DMS114 treated with DMSO at 0.1 percent for 48 hours (cell line): ENCODE data around the gene WASHC4.

ENCODE experiments used
- DNase-seq: peaks from one replicate; lab custom pipeline; 2025; ENCODE audit not compliant: unreplicated experiment; lab: John Stamatoyannopoulos, UW

The WASHC4 gene, protein sequence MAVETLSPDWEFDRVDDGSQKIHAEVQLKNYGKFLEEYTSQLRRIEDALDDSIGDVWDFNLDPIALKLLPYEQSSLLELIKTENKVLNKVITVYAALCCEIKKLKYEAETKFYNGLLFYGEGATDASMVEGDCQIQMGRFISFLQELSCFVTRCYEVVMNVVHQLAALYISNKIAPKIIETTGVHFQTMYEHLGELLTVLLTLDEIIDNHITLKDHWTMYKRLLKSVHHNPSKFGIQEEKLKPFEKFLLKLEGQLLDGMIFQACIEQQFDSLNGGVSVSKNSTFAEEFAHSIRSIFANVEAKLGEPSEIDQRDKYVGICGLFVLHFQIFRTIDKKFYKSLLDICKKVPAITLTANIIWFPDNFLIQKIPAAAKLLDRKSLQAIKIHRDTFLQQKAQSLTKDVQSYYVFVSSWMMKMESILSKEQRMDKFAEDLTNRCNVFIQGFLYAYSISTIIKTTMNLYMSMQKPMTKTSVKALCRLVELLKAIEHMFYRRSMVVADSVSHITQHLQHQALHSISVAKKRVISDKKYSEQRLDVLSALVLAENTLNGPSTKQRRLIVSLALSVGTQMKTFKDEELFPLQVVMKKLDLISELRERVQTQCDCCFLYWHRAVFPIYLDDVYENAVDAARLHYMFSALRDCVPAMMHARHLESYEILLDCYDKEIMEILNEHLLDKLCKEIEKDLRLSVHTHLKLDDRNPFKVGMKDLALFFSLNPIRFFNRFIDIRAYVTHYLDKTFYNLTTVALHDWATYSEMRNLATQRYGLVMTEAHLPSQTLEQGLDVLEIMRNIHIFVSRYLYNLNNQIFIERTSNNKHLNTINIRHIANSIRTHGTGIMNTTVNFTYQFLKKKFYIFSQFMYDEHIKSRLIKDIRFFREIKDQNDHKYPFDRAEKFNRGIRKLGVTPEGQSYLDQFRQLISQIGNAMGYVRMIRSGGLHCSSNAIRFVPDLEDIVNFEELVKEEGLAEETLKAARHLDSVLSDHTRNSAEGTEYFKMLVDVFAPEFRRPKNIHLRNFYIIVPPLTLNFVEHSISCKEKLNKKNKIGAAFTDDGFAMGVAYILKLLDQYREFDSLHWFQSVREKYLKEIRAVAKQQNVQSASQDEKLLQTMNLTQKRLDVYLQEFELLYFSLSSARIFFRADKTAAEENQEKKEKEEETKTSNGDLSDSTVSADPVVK

DNA sequence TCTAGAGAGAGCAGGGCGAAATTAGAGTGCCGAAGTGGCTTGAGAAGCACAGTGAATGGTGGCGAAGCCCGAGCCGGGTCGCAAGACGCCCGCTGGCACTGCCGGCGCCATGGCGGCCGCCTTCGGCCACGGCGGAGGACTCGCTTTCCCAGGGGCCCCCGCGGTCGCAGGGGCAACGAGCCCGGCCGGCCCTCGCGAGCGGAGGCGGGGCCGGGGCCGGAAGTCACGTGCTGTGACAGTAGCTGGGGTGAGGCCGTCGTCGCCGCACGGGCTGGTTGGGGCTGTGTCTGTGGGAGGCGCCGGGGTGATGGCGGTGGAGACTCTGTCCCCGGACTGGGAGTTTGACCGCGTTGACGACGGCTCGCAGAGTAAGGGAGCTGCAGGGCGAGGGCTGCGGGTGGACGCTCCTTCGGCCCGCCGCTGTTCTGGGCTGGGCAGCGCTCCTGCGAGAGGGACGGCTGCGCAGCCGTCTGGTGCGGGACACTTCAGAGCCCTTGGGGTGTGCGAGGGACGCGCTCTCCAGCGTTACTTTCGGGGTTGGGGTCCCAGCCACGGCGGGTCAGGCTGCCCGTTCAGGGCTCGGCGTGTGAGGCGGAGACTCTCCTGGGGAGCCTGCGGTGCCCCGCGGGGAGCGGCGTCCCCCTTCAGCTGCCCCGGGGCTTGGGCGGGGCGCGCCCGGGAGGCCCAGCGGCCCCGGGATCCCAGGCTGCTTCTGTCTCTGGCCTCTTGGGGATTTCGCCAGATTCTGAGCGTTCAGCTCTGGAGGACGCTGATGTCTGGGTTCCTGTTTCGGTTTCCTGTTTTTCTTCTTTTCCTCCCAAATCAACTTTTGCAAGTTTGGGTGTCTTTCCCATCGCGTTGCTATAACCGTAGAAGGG, at the start of gene WASHC4:
TSS of gene WASHC4 (plus strand) at position 238 of the 878 bp plus-strand sequence. CDS start at position 308, 70 bp downstream.
- DNase-seq = peak; percentile 84

DNA sequence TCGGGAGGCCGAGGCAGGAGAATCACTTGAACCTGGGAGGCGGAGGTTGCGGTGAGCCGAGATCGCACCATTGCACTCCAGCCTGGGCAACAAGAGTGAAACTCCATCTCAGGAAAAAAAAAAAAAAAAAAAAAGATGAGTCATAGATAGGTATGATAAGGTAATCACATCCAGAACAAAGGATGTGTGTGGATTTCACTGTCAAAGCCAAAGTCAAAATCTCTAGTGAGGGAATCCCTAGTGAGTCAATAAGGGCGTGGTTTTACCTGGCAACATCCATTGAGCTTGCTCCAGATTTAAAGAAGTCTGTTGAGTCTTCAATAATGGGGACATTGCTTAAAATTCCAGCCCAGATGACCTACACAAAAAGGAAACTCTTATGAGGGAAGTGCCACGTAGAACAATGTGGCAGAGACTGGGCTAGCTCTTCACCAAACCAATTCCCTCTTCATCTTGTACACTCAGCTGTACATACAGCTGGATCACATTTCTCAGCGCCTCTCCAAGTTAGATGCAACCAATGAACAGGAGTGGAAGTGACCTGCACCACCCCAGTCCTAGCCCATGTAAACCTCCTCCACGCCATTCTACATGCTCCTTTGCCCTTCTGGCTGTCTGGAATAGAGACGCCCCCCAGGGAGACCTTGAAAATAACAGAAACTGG, 46.7 kb upstream of the WASHC4 start:
- DNase-seq = no peak

DNA sequence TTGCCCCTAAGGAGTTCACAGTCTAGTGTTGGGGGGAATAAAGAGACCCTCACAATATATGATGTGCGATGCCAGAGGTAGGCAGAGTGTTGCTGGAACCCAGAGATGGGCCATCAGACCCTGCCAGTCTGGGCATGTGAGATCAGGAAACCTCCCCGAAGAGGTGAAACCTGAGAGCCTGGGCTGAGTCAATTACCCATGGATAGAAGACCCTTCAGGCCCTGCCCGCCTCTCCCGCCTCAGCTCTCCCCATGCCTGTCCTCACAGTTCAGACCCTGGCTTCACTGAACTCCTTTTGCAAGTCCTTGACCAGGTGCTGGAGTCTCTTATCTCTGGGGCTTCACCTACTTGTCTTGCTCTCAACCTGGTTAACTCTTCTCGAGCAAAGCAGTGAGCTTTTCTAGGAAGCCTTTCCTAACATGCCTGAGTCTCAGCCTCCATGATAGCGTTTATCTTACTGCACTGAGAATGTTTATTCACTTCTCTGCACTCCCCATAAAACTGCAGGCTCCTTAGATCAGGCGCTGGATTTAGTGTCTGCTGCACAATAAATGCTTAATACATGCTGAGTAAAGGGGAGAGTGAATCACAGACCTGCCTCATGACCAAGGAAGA, 42.9 kb upstream of the WASHC4 start:
- no peak for DNase-seq

DNA sequence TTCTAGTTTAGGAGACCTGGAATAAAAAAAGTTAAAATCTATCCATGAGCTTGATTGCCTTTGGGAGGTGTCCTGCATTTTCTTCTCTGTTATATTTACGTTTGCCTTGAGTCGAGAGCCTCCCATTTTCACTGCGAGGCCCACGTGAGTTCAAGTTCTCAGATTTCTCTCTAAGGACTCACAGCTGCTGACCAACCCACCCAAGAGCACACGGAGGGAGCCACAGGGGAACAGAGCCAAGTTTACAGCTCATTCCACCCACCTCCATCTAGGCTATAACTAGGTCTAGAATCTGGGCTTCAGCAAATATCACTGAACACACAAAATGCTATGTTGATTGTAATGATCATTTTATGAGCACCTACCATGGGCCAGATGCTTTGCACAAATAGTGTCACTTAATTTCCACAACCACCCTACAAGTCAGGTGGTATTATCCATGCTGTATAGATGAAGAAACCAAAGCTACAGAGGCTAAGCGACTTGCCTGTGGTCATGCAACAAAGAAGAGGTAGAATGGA, 40.0 kb upstream of the WASHC4 start:
- no peak for DNase-seq

DNA sequence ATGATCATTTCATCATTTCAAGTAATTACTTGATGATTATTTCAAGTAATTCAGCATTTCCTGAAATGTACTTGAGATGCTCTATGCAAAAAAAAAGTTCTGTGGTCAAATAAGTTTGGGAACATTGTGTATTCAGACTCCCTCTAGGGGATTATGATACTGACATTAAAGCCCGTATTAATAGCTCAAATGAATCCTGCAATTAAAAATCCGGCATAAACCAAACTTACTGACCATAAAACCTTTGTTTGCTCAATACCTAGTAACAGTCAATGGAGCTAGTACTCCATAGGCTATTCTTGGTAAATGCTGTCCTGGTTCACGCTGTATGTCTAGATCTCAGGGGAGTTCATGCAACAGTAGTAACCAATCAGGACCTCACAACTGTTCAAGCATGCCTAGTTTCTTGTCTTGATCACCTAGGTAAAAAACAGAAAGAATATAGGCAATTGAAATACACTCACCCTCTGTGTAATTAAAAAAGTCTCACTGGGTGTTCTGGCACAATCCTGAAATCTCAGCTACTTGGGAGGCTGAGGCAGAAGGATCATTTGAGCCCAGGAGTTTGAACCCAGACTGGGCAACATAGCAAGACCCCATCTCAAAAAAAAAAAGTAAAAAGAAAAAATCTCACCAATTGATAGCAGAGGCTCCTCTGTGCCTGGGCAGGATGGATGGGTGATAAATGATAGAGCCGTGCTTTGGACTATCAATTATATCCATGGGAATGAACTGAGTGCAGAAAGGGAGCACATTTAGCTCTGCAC, 37.4 kb upstream of the WASHC4 start:
- no peak for DNase-seq

DNA sequence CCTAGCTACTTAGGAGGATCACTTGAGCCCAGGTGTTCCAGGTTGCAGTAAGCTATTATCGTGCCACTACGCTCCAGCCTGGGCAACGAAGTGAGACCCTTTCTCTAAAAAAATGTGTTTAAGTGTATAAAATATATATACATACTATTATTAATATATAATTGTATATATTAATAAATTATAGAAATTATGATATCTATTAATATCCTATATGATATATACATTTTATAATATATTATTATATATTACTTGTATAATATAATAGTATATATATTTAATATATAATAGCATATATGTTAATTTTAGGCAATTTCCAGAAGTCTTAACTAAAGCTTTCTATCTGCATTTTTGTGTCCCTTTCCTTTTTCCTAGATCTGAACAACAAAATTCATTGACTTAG, 35.5 kb upstream of the WASHC4 start:
- no peak for DNase-seq

DNA sequence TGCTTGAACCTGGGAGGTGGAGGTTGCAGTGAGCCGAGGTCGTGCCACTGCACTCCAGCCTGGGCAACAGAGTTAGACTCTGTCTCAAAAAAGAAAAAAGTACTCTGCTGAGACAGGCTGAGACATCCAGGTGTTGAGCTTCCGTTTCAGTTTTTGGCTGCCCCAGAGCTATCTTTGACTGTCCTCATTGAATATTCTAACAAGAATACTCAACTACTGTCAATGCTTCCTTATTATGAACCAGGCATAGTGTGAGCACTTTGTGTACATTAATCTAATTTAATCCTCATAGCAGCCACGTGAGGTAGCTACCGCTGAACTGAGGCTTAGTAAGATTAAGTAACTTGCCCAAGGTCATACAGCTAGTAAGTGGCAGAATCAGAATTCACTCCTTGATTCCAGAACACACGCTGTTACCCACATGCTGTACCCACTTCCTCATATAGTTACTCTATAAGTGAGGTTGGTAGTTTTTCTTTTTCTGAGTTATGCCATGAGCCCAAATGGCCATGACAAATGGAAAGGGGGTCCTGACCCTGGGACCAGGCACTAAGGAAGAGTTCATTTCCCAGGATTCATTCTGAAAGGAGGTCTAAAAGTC, 34.5 kb upstream of the WASHC4 start:
- DNase-seq = no peak

DNA sequence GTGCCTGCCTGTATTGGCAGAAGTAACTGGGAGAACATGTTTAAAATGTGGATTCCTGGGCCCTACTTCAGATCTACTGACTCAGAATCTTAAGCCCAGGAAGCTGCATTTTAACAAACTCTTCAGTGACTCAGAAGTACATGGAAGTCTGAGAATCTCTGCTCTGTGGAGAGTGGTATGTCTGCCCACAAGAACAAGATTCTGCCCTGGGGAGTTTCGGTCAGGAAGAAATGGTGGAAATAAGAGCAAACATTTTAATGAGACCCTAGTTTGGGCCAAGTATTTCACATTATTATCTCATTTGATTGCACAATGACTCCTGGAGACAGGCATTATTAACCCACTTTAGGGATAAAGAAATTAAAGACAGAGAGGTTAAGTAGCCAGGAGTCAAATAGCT, 31.4 kb upstream of the WASHC4 start:
- DNase-seq = no peak

DNA sequence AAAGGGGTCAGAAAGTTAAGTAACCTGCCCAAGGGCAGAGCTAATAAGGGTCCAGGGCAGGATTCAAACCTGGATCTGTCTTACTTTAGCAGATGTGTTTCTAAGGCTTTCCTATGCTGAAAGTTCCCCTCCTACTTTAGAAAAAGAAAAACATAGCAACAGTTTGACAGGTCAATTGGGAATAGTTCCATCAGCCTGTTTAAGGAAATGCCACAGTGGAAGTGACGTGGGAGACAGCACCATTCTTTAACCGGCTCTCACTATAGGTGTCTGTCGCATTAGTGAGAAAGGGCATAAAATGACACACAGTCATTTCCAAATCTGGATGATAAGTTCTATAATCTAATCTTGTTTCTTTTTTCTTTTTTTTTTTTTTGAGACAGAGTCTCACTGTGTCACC, 30.6 kb upstream of the WASHC4 start:
- no peak for DNase-seq

DNA sequence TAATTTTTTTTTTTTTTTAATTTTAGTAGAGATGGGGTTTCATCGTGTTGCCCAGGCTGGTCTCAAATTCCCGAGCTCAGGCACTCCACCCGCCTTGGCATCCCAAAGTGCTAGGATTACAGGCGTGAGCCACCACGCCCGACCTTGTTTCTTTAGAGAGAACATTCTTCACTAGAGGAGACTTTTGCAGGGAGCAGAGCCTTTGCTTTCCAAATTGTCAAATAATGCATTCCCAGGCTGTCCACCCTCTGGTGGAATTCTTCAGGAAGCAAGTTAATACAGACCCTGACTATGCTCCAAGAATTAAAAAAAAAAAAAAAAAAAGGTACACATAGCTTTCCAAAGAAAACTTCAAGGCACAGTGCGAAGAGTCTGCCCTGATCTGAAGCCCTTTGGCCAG, 30.1 kb upstream of the WASHC4 start:
- DNase-seq = no peak

DNA sequence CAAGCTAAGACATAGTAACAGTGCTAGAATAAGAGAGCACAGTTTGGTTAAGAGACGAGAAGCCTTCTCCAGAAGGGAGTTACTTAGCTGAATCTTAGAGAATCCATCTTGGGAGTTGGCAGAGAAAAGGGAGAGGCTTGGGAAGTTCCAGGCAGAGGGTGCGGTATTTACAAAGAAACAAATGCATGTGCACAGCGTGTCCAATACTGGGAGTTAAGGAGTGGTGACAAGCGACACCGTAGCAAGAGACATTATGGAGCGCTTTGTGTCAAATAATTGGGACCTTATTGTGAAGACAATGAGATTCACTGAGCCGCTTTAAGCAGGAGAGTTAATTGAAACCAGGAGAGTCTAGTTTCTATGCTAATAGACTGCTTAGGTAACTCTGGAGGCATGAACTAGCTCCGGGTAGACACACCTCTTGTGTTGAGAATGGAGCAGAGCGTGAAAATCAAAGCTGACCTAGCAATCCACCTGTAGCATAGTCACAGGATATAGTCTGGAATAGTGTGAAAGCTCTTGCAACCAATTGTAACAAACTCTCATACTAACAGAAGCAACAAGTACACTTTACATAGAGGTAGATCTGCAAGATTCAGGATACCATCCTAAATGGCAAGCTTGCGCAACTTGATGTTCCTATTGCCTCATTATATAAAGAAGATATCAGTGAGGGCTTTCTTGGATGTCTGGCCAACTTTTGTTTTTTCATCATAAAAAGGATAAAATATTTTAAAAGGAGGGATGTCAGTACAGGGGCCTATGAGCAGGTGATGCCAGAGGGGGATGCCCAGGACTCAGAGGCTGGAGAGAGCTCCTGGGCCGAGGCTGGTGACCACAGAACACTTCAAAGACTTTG, 28.6 kb upstream of the WASHC4 start:
- no peak for DNase-seq

DNA sequence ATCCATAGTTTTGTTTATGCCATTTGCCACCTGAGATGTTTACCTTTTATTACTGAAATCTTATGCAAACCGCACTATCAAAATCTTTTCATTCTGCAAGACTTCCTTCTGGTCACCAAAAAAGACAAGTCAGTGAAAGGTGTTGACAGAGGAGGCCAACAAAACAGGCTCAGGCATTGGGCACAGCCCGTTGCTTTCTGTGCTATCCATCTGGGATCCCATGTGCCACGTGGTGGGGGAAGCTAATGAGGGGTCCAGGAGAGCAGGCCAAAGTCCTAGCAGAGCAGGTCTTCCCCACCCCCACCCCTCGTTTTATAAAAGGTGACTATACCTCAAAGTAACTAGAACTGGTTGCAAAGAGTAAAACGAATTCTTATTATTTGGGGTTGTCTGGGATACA, 24.5 kb upstream of the WASHC4 start:
- DNase-seq = no peak

DNA sequence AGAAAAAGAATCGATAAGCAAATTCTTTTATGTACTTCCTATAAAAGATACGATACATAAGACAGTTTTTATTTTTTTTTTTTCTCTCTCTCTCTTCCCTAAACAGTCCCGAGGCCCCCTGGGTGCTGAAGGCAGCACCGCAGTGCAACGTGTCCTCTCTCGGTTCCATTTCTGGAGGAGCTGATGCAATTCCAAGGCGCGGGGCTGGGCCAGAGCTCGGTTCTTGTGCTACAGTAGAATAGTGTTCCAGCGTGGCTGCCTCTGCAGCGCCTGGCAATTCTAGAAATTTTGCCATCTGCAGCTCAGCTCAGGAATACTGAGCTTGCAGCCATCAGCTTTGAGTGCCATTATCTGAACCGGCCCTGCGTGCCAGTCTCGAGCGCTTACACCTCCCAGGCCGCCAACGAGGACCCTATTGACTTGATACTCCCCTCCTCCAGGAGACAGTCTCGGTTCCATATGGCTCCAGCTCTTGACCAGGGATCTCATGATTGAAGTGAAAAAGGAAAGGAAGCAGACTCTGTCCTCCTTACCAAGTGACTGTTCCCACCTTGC, 23.9 kb upstream of the WASHC4 start:
- DNase-seq = peak; percentile 50

DNA sequence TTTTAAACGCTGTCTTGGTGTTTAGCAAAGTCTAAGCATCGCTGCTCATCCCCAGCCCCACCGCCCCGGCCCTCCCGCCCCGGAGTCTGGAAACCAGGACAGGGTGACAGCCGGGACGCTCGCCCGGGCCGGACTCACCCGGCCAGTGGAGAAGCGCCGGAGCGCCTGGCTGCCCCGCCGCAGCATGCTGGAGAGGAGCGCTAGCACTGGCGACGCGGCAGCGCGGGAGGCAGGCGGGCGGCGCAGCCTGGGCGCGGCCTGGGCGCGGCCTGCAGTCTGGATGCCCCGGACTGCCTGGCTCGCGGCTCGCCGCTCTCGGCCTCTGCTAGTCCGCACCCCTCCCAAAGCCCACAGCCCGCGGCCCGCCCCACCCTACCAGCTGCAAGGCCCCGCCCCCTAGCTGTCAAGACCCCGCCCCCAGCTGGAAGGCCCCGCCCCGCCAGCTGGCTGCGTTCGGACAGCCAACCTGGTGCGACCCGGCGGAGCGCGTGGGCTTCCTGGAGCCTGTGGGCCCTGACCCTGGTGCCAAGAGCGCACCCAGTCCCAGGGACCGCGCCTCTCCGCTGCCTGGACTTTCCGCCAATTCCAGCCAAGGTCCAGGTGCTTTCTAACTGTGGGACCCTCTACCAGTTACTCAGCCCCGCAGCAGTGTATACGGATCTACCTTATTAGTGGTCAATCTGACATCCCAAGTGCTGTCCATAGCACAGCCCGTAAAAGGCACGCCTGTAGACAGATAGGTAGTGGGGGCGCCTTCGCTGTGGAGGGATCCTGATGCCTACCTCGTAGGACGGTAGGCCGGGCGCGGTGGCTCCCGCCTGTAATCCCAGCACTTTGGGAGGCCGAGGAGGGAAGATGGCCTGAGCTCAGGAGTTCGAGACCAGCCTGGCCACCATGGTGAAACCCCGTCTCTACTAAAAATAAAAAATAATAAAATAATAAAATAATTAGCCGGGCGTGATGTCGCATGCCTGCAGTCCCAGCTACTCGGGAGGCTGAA, 23.0 kb upstream of the WASHC4 start, which contains the start of gene ALDH1L2:
TSS of gene ALDH1L2 (minus strand) at position 208 of the 1,000 bp plus-strand sequence. CDS start at position 186, 22 bp downstream.
- DNase-seq = peak; percentile 64

DNA sequence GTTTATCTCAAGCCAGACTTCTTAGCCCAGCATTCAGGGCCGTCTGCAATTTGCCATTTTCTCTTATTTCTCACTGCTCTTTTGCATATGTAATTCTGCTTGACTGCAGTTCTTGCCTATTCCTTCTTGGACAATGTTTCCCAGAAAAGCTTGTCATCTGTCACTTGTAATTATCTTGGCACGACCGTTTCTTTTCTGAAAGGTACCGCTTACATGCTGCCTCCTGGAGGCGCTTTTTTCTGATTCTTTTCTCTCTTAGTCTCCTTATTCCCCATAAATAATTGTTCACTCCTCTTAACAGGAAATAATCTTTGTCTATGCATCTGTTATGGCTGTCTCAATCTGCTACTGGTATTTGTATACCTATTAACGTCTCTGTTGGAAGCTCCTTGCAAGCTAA, 22.0 kb upstream of the WASHC4 start:
- DNase-seq = no peak

DNA sequence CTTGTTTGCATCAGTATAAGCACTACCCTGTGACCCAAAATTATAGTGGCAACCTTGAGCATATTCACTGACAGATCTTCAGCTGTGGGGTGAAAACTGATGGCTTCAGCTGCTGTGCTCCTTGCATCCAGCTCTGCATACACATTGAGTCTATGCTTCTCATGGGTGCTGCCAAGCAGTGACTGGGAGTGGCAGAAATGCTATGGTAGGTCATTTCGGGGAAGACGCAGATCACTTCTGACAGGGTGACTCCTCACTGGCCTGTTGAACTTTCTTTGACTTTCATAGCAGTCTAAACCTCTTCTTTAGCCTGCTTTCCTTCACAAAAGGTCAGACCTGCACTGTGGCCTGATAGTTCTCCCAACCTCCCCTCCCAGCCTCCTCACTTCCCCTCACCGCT, 17.7 kb upstream of the WASHC4 start:
- no peak for DNase-seq
